Stimulated activated effector memory CD8-positive, alpha-beta T cell treated with anti-CD3 and anti-CD28 coated beads, Interleukin-12 subunit alpha, Interleukin-12 subunit beta, amount 100 ng/mL, for 72 hours (primary cell): ENCODE data around the gene F7.

Source experiments
- ATAC-seq: fragments of 150-1000 bp; cut with Tn5 transposase; 2 replicates; pipeline ENCODE4 v1.10.0; 2021
- DNase-seq, 2 donors: peaks; one replicate each; pipeline ENCODE4 v3.0.0; 2021 to 2022; ENCODE audit warnings: low spot score in 2 of 2
- H3K27ac Mint-ChIP-seq: one replicate; pipeline ENCODE4 v1.8.0; 2022; ENCODE audit warnings: mild to moderate bottlenecking, mixed read lengths
- H3K36me3 Mint-ChIP-seq: one replicate; pipeline ENCODE4 v1.8.0; 2022; ENCODE audit warnings: mild to moderate bottlenecking, mixed read lengths
- H3K4me1 Mint-ChIP-seq: one replicate; pipeline ENCODE4 v1.8.0; 2022; ENCODE audit warnings: mixed read lengths
- H3K4me3 Mint-ChIP-seq: one replicate; pipeline ENCODE4 v1.8.0; 2022; ENCODE audit warnings: mild to moderate bottlenecking, mixed read lengths
- H3K9me3 Mint-ChIP-seq: one replicate; pipeline ENCODE4 v1.8.0; 2022; ENCODE audit warnings: mixed read lengths

The F7 gene

DNA sequence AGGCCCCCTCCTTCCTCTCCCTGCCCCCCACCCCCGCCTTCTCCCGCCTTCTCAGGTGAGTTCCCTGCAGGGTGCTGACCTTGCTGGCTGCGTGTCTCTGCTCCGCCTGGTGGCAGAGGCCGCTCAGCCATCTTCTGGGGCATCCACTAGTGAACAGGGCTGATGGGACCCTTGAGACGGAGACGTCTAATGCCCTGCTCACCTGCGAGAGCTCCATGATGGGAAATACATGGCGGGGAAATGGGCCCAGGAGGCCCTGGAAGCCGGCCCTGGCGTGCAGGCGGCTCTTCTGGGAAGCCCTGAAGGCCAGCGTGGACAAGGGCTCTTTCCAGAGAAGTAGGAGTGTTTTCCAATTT is 15.2 kb upstream of the F7 start:
- ATAC-seq (no peak), DNase-seq (no peak)
- Mint-ChIP-seq H3K36me3 (no peaks in the 10 kb centered on the region), H3K27ac (no peak overlapping the region), H3K4me3 (no peak overlapping the region), H3K9me3 (no peaks in the 10 kb centered on the region), H3K4me1 (no peaks in the 10 kb centered on the region)

DNA sequence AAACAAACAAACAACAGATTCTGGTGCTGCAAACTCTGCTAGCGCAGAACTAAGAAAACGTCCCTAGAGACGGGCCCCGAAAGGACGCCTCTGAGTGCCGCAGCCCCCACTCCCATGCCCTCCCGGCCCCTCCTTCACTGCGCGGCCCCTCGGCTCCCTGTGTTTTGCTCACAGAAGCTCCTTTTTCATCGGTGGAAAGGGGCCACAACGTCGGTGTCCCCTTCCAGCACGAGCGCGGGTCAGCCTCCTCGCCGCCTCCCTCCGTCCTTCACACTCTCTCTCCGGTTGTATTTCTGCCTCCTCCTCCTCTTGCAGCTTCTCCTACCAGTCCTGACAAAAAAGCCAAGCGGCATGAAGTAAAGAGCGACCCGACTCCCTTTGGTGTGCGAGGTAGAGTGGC is 14.8 kb upstream of the F7 start:
- no peak overlapping the region for H3K4me3 Mint-ChIP-seq
- DNase-seq (no peak), ATAC-seq (no peak)
- no peak overlapping the region for H3K27ac Mint-ChIP-seq
- H3K9me3 Mint-ChIP-seq, result no peaks in the 10 kb centered on the region
- H3K4me1 Mint-ChIP-seq, result no peaks in the 10 kb centered on the region
- no peaks in the 10 kb centered on the region for H3K36me3 Mint-ChIP-seq

DNA sequence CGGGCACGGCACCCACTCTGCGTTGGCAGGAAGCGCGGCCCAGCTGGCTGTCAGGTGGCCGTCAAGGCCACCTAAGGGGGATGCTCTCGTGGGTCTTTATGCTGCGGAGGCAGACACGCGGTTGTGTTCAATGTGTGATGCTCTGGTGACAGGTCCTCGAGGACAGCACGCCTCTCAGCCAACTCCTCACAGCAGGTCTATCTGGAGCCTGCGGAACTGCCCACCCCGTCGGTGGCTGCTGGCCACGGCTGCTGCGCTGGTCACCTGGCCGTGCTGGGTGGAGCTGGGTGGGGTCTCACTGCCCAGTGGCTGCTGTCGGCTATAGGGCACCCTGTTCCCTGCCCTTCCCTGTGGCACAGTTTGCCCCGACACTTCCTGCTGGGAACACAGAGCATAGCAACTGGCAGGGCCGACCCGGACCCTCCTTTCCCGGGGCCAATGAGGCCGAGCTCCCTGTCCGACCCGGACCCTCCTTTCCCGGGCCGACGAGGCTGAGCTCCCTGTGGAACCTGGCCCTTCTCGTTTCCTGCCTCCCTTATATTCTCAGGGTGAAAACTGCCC is 14.3 kb upstream of the F7 start:
- H3K27ac Mint-ChIP-seq, result no peak overlapping the region
- H3K4me3 Mint-ChIP-seq, result no peak overlapping the region

DNA sequence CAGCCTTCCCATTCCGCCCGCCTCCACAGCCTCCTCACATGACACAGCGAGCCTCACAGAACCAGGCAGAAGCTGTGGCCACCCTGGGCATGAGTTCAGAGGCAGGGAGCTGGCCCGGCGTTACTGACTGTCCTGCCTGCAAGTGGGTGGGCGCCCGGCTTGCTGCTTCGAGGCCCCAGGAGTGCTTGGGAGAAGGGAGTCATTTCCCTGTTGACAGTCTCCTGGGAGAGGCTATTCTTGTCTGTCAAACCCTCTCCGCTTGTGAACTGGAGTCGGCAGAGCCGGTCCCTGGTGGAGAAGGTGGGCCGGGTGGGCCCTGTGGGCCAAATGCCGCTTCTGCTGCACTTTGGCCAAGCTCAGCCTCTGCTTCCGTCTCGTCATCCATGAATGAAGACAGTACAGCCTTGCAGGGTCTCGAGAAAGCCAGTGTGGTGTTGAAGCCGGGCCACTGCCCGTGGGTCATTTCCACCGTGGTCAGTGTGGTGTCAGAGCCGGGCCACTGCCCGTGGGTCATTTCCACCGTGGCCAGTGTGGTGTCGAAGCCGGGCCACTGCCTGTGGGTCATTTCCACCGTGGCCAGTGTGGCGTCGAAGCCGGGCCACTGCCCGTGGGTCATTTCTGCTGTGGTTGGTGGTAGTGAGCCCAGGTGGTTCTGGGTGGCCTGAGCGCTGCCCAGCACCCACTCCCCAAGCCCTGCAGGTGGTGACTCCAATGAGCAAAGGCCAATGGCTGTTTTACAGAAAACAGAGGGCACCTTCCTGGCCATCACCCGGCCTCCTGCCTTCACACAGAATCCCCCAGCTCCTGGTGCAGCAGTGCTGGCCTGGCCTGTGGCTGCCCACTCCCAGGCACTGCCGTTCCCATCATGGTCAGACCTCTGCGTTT is 13.5 kb upstream of the F7 start:
- no peak for ATAC-seq
- no peak overlapping the region for H3K4me3 Mint-ChIP-seq

More for the DNA sequence above, 14.3 kb upstream of the F7 start:
- Mint-ChIP-seq H3K4me1 (no peaks in the 10 kb centered on the region), H3K36me3 (no peaks in the 10 kb centered on the region), H3K9me3 (no peaks in the 10 kb centered on the region)
- no peak for ATAC-seq
- no peak for DNase-seq

DNA sequence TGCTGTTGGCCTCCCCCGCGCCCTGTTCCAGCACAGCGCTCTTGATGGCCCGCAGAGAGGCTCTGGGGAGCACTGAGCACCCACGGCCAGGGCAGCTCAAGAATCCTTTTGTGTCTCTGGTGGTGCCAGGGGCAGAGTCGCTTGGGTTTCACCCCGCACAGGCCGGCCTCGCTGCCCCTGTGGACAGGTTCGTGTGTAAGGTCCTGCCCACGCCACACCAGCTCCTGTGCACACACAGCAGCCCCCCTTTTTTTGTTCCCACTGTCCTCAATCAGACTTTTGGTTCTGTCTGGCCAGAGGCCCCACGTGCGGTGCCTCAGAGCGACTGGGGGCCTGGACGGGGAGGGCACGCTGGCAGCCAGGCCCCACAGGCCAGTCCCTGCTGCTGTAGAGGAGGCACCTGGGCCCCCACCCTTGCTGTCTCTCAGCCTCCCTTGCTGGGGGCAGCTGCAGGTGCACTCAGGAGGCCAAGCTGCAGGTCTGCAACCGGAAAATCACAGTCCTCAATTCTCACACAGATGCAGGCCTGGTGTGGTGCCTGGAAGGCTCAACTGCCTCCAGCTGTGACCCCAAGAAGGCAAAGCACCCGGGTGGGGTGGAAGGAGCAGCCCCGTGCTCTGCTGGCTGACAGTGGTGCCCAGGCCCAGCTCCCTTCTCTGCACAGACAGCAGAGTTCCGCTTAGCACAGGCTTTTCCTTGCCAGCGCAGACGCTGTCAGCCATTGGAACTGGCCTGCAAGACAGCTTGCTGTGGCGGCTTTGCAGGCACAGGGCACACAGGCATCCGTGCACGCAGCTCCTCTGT is 12.6 kb upstream of the F7 start:
- Mint-ChIP-seq H3K36me3 (no peaks in the 10 kb centered on the region), H3K9me3 (no peaks in the 10 kb centered on the region), H3K27ac (no peak overlapping the region), H3K4me1 (no peaks in the 10 kb centered on the region), H3K4me3 (no peak overlapping the region)
- DNase-seq (no peak), ATAC-seq (no peak)

More for the DNA sequence above, 13.5 kb upstream of the F7 start:
- Mint-ChIP-seq H3K9me3 (no peaks in the 10 kb centered on the region), H3K36me3 (no peaks in the 10 kb centered on the region), H3K4me1 (no peaks in the 10 kb centered on the region), H3K27ac (no peak overlapping the region)
- DNase-seq, result no peak

DNA sequence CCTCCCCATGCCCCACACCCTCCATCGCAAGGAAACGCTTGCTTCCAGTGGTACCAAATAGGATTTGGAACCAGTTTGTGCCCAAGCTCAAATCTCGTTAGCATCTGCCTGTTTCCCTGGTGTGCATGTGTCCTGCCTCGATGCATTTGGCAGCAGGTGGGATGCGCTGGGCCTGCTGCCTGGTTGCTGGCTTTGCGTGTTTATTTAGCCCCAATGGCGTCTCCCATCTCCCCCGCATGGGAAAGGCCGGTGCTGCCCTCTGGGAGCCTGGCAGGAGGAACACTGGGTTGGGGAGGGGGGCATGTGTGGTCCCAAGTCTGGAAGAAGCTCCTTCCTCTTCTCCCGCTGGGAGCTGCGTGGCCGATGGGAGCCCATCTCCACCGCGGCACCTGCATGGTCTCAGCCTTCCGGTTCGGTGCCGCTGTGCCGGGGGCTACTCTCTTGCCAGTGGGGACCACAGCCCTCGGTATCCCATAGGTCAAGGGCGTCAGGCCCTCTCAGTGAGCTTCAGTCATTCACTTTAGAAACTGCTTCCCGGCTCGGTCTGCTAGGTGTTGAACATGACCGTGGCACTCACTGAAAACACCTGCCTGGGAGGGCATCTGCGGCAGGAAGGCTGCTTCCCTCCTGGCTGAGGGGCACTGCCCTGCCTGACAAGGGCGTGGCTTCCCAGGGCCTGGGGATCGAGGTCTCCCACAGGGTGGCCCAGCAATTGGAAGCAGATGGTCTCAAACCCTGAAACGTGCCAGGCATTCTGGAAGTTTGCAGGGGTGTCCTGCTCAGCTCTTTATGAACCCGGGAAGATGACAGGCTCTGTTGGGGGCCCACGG is 11.8 kb upstream of the F7 start:
- no peaks in the 10 kb centered on the region for H3K4me1 Mint-ChIP-seq
- no peaks in the 10 kb centered on the region for H3K9me3 Mint-ChIP-seq
- DNase-seq (no peak), ATAC-seq (no peak)
- no peak overlapping the region for H3K27ac Mint-ChIP-seq
- no peaks in the 10 kb centered on the region for H3K36me3 Mint-ChIP-seq
- no peak overlapping the region for H3K4me3 Mint-ChIP-seq

DNA sequence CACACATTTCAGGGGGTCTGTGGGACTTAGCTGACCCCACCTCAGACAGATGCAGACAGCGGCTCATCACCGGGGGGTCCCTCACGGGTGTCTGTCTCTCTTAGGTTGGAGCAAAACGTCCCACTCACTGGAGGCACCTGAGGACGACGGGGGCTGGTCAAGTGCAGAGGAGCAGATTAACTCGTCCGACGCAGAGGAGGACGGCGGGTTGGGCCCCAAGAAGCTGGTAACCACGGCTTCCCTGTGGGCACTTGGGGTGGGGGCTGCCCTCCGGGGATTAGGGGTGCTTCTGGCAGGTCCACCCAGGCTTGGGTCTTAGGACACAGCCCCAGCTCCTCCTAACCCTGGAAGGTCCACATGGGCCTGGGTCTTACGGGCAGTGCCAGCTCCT is 11.2 kb upstream of the F7 start:
- H3K9me3 Mint-ChIP-seq, result no peaks in the 10 kb centered on the region
- H3K4me3 Mint-ChIP-seq, result no peak overlapping the region
- no peaks in the 10 kb centered on the region for H3K36me3 Mint-ChIP-seq
- DNase-seq (no peak), ATAC-seq (no peak)
- no peaks in the 10 kb centered on the region for H3K4me1 Mint-ChIP-seq
- H3K27ac Mint-ChIP-seq, result no peak overlapping the region

DNA sequence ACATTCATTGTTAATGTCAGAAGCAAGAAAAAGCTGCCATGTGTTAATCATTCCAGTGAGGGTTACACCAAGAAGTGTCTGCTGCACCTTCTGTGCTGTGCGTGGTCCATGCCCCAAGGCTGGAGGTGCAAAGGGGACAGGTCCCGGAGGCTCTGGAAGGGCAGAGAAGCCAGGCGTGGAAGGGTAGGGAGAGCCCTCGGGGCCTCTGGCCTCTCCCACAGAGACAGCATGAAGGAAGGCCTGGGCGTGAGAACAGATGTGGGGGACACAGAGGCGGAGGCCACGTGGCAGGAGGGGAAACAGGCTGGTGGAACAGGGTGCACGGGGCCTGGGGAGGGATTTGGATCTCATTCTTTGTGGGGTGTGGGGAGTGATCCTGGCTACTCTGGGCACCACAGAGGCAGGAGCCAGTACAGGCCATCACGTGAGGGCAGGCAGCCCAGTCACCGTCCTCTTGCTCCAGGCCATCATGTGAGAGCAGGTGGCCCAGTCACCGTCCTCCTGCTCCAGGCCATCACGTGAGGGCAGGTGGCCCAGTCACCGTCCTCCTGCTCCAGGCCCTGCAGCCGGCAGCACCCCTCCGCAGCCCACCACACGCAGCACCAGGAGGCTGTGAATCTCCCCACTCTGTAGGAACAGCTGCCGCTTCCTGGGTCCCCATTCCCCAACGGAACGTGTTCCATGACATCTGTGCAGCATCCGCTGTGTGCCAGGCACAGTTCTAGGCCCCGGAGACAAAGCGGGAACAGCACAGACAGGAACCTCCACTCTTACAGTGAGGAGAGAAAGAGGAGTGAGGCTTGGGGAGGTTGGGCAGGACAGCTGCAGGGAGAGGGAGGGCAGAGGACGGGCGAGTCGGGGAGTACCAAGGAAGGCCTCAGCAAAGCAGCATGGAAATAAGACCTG is 10.2 kb upstream of the F7 start:
- no peaks in the 10 kb centered on the region for H3K36me3 Mint-ChIP-seq
- no peaks in the 10 kb centered on the region for H3K4me1 Mint-ChIP-seq
- no peak for ATAC-seq
- H3K4me3 Mint-ChIP-seq, result no peak overlapping the region
- no peaks in the 10 kb centered on the region for H3K9me3 Mint-ChIP-seq
- DNase-seq, result no peak
- H3K27ac Mint-ChIP-seq, result no peak overlapping the region

DNA sequence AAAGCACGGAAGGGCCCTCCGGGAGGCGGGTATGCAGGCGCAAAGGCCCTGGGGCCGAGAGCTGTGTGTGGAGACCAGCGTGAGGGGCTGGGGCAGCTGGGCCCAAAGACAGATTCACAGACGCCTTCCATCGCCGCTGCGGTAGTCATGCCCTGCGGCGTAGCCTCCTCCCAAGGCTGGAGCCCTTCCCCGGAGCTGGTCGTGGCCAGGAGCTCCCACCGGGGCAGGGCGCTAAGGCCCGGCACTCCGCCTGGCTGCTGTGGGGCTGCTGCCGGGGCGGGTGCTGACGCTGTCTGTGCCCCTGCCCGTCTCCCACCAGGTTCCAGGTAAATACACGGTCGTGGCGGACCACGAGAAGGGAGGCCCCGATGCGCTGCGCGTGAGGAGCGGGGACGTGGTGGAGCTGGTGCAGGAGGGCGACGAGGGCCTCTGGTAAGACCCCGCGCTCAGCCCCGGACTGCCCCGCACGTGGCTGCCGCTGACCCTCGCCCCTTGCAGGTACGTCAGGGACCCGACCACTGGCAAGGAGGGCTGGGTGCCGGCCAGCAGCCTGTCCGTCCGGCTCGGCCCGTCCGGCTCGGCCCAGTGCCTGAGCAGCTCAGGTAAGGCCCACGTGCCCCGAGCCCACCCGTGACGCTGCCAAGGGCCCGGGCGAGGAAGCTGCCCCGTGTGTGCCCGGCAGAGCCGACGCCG is 9.4 kb upstream of the F7 start:
- H3K27ac Mint-ChIP-seq, result no peak overlapping the region
- H3K4me1 Mint-ChIP-seq, result no peaks in the 10 kb centered on the region
- DNase-seq (no peak), ATAC-seq (no peak)
- H3K9me3 Mint-ChIP-seq, result no peaks in the 10 kb centered on the region
- H3K4me3 Mint-ChIP-seq, result no peak overlapping the region
- no peaks in the 10 kb centered on the region for H3K36me3 Mint-ChIP-seq

DNA sequence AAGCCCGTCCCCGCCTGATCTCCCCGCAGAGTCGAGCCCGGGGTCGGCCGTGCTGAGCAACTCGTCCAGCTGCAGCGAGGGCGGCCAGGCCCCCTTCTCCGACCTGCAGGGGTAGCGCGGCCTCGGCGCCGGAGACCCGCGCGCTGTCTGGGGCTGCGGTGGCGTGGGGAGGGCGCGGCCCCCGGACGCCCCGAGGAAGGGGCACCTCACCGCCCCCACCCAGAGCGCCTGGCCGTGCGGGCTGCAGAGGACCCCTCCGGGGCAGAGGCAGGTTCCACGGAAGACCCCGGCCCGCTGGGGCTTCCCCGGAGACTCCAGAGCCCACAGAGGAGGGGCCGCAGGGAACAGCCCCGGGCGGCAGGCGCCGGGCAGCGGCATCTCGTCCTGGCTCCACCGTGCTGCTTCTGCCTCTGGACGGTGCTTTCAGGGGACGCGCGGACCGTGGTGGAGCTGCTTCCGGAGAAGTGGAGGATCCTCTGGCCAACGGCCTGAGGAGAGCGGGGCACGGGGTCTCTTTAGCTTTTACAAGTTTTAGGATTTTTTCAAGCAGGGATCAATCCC is 8.8 kb upstream of the F7 start:
- no peak for ATAC-seq
- Mint-ChIP-seq H3K4me3 (no peak overlapping the region), H3K4me1 (no peaks in the 10 kb centered on the region), H3K9me3 (no peaks in the 10 kb centered on the region), H3K27ac (no peak overlapping the region), H3K36me3 (no peaks in the 10 kb centered on the region)
- DNase-seq, result no peak

DNA sequence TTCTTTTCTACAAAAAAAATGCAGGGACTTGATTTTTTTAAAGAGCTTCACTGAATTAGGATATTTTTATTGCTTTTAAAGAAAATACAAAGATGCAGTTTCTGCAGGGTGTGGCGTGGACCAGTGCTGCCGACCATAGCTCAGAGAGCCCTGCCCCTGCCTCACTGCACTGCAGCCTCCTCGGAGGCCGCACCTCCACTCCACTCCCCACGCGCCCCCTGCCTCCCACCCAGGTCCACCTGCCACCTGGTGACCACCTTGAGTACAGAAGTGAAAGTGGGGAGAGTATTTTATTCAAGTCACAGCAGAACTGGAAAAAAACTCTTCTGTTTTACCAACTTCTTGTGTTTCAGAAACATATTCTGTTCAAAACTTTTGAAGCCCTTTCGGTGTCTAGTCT is 7.9 kb upstream of the F7 start:
- Mint-ChIP-seq H3K36me3 (no peaks in the 10 kb centered on the region), H3K9me3 (no peaks in the 10 kb centered on the region), H3K27ac (no peak overlapping the region), H3K4me1 (no peaks in the 10 kb centered on the region), H3K4me3 (no peak overlapping the region)
- no peak for ATAC-seq
- no peak for DNase-seq

DNA sequence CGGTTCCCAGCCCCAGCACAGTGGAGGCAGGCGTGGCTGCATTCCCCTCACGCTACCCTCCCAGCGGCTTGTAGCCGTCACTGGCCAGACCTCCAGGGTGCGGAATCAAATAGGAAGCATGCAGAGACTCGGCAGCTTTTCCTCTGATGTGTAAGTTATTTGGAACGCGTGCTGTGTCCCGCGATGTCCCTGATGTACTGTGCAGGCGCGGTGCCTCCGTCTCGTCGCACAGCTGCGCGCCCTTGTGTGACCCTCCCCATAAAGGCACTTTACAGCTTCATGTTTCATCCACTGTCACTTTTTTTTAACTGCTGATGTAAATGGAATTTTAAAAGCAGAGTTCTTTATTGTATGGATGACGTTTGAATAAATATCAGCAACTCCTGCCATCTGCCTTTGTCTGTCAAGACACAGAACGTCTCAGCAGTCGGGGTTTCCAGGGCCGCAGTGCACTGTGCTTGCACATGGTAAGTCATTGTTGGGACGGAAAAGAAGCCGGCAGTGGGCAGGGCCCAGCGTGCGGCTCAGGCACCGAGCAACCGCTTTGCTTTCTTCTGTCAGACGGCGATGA is 7.3 kb upstream of the F7 start:
- no peak for DNase-seq
- H3K4me1 Mint-ChIP-seq, result no peaks in the 10 kb centered on the region
- no peaks in the 10 kb centered on the region for H3K36me3 Mint-ChIP-seq
- no peak for ATAC-seq
- H3K9me3 Mint-ChIP-seq, result no peaks in the 10 kb centered on the region
- no peak overlapping the region for H3K27ac Mint-ChIP-seq
- H3K4me3 Mint-ChIP-seq, result no peak overlapping the region

DNA sequence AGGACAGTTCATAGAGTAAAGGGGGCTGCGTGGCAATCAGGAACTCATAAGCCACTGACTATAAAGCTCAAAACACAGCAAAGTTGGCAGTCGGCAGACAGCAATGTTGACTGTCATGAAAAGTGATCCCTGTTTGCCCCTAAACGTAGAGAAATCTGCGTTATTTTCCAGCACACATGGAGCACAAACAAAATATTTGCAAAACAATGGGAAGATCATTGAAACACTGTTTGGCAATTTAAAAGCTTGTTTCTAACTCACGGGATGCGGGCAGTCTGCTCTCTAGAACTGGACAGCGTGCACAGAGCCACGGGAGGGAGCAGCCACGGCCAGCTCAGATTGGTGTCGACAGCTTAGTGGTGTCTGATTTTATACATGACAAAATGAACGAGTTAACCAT is 6.4 kb upstream of the F7 start:
- Mint-ChIP-seq H3K4me3 (no peak overlapping the region), H3K9me3 (no peaks in the 10 kb centered on the region)

More for the DNA sequence above, 6.4 kb upstream of the F7 start:
- DNase-seq (no peak), ATAC-seq (no peak)
- Mint-ChIP-seq H3K27ac (no peak overlapping the region), H3K4me1 (no peaks in the 10 kb centered on the region), H3K36me3 (no peaks in the 10 kb centered on the region)
